SK-N-SH (cell line): ENCODE results near the gene NHSL1.

Experiments used
- ELF1 ChIP-seq: IDR thresholded peaks from 2 replicates; pipeline ENCODE4 v1.4.0; 2012
- FOSL2 ChIP-seq: IDR thresholded peaks from 2 replicates; pipeline ENCODE4 v1.4.0; 2012; ENCODE audit warnings: low read depth, mild to moderate bottlenecking, moderate library complexity, borderline replicate concordance
- MAX ChIP-seq: IDR thresholded peaks from 2 replicates; pipeline ENCODE4 v1.4.0; 2012; ENCODE audit warnings: low read depth
- POLR2AphosphoS5 ChIP-seq: IDR thresholded peaks from 2 replicates; pipeline ENCODE4 v1.6.1; 2012; ENCODE audit warnings: low read depth, low read length
- RAD21 ChIP-seq: IDR thresholded peaks from 2 replicates; pipeline ENCODE4 v1.6.1; 2012; ENCODE audit warnings: mild to moderate bottlenecking, low read length
- RFX5 ChIP-seq: IDR thresholded peaks from 2 replicates; pipeline ENCODE4 v1.6.1; 2012; ENCODE audit warnings: mild to moderate bottlenecking, improper control_type of control experiment, low read length
- TF ChIP-seq, protein P1 (sequence below): fragments of 200-600 bp; sonication (generic); IDR thresholded peaks from 2 replicates; pipeline ENCODE4 v1.6.1; 2017; ENCODE audit warnings: antibody characterized with exemption, mild to moderate bottlenecking, moderate library complexity
- TF ChIP-seq, protein P2 (sequence below): IDR thresholded peaks from 2 replicates; pipeline ENCODE4 v1.6.1; 2012; ENCODE audit warnings: mild to moderate bottlenecking, low read depth, low read length, moderate library complexity

DNA sequence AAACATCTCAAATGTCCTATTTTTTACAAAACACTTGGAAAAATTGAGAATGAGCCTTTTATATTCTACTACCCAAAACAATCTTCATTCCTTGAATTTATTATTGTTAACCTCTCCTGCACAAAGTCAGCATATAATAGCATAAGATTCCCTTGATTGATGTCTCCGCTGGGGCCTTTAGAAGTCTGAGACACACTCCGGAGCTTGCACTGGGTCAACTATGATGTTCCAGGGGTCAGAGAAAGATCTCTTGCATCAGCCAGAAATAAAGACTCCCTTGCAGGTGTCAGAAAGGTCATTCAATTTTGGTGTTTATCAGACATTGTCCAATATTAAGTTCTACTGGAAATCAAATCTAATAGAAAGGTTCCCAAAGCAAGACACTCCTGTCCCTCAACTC lies 29.7 kb upstream of the NHSL1 start:
- TF ChIP-seq, protein P1, sequence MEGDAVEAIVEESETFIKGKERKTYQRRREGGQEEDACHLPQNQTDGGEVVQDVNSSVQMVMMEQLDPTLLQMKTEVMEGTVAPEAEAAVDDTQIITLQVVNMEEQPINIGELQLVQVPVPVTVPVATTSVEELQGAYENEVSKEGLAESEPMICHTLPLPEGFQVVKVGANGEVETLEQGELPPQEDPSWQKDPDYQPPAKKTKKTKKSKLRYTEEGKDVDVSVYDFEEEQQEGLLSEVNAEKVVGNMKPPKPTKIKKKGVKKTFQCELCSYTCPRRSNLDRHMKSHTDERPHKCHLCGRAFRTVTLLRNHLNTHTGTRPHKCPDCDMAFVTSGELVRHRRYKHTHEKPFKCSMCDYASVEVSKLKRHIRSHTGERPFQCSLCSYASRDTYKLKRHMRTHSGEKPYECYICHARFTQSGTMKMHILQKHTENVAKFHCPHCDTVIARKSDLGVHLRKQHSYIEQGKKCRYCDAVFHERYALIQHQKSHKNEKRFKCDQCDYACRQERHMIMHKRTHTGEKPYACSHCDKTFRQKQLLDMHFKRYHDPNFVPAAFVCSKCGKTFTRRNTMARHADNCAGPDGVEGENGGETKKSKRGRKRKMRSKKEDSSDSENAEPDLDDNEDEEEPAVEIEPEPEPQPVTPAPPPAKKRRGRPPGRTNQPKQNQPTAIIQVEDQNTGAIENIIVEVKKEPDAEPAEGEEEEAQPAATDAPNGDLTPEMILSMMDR, result no peak
- TF ChIP-seq ELF1 (no peak), MAX (no peak), POLR2AphosphoS5 (no peak), RAD21 (no peak), RFX5 (no peak), FOSL2 (no peak)
- TF ChIP-seq, protein P2, sequence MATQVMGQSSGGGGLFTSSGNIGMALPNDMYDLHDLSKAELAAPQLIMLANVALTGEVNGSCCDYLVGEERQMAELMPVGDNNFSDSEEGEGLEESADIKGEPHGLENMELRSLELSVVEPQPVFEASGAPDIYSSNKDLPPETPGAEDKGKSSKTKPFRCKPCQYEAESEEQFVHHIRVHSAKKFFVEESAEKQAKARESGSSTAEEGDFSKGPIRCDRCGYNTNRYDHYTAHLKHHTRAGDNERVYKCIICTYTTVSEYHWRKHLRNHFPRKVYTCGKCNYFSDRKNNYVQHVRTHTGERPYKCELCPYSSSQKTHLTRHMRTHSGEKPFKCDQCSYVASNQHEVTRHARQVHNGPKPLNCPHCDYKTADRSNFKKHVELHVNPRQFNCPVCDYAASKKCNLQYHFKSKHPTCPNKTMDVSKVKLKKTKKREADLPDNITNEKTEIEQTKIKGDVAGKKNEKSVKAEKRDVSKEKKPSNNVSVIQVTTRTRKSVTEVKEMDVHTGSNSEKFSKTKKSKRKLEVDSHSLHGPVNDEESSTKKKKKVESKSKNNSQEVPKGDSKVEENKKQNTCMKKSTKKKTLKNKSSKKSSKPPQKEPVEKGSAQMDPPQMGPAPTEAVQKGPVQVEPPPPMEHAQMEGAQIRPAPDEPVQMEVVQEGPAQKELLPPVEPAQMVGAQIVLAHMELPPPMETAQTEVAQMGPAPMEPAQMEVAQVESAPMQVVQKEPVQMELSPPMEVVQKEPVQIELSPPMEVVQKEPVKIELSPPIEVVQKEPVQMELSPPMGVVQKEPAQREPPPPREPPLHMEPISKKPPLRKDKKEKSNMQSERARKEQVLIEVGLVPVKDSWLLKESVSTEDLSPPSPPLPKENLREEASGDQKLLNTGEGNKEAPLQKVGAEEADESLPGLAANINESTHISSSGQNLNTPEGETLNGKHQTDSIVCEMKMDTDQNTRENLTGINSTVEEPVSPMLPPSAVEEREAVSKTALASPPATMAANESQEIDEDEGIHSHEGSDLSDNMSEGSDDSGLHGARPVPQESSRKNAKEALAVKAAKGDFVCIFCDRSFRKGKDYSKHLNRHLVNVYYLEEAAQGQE, result no peak
